Measurements from ENCODE around the gene CARS2.
"Not testable (repeated sequence)": the region's sequence is repeated elsewhere in the genome, so short reads cannot be mapped to it uniquely, and the experiment has no call there.

CARS2 gene

DNA sequence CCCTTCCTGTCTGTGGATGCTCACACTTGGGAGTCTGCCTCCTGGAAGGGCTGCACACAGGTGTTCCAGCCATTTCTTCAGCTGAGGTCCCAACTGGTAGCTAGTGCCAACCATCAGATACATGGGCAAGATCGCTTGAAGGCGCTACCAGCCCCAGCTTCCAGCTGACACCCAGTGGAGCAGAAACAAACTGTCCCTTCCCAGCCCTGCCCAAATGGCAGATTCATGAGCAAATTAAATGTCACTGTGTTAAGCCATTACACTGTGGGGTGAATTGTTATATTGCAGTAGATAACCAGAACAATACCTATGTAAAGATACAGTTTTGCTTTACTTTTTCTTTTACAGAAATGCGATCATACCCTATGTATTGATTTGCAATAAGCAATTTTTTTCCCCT, 25.2 kb upstream of the CARS2 start:
- in situ Hi-C loops (cut with MboI; ENCODE audit: low pct_unique_long_range_greater_than_20kb, low sequenced_read_pairs, unreplicated experiment) = no loop called here
- no peak for DNase-seq (ENCODE audit: low spot score)
- TF ChIP-seq CTCF (IDR thresholded peaks at IDR 0.05; ENCODE audit: extremely low read depth, insufficient read depth, missing control alignments) = no peak

GRCh38 chr13:110726726-110727125, 20.8 kb upstream of the CARS2 start:
- no peak for TF ChIP-seq CTCF (IDR thresholded peaks at IDR 0.05; ENCODE audit: extremely low read depth, insufficient read depth, missing control alignments)
- in situ Hi-C loops (cut with MboI; ENCODE audit: low pct_unique_long_range_greater_than_20kb, low sequenced_read_pairs, unreplicated experiment) = no loop called here
- DNase-seq (ENCODE audit: low spot score) = no peak

- in situ Hi-C loops (cut with MboI; ENCODE audit: low pct_unique_long_range_greater_than_20kb, low sequenced_read_pairs, unreplicated experiment) = not testable (repeated sequence)
Observed at GRCh38 chr13:110726153-110726552, 20.2 kb upstream of the CARS2 start.

DNA sequence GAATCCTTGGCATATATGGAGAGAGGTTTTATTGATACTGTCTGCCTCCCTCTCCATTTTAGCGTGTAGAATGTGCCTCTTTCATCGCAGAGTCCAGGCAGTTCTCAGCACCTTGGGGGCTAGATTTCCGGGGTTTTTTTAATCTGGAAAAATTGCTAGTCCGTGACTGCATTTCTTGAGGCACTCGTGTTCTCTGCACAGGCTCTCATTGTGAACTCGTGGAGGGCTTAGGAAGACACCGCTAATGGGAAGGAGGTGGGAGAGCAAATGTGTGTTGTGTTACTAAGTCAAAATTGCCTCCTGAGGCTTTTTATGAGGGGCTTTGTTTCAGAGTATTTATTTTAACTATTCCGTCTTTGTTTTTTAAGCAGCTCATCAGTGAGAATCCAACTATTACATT, 17.7 kb upstream of the CARS2 start:
- no peak for TF ChIP-seq CTCF (IDR thresholded peaks at IDR 0.05; ENCODE audit: extremely low read depth, insufficient read depth, missing control alignments)
- no peak for DNase-seq (ENCODE audit: low spot score)
- in situ Hi-C loops (cut with MboI; ENCODE audit: low pct_unique_long_range_greater_than_20kb, low sequenced_read_pairs, unreplicated experiment) = no loop called here

More at GRCh38 chr13:110726153-110726552, 20.2 kb upstream of the CARS2 start:
- not testable (repeated sequence) for DNase-seq (ENCODE audit: low spot score)

GRCh38 chr13:110722971-110723370, 17.1 kb upstream of the CARS2 start:
- TF ChIP-seq CTCF (IDR thresholded peaks at IDR 0.05; ENCODE audit: extremely low read depth, insufficient read depth, missing control alignments) = no peak
- in situ Hi-C loops (cut with MboI; ENCODE audit: low pct_unique_long_range_greater_than_20kb, low sequenced_read_pairs, unreplicated experiment) = no loop called here
- no peak for DNase-seq (ENCODE audit: low spot score)

GRCh38 chr13:110719036-110719710, 13.3 kb upstream of the CARS2 start:
- DNase-seq (ENCODE audit: low spot score) = no peak
- TF ChIP-seq CTCF (IDR thresholded peaks at IDR 0.05; ENCODE audit: extremely low read depth, insufficient read depth, missing control alignments) = no peak

DNA sequence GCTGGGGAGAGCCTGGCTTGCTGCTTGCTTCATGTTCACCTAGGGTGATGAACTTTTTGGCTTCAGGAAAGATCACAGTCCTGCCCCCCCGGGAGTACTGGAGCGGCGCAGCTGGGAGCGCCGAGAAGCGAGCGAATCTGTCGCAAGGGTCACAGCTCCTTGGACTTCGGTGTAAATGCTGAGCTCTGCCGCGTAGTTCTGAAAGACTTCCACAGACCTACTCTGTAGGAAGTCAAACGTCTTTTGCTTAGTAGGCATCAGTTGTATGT, 10.3 kb upstream of the CARS2 start:
- no peak for DNase-seq (ENCODE audit: low spot score)
- TF ChIP-seq CTCF (IDR thresholded peaks at IDR 0.05; ENCODE audit: extremely low read depth, insufficient read depth, missing control alignments) = no peak
- in situ Hi-C loops (cut with MboI; ENCODE audit: low pct_unique_long_range_greater_than_20kb, low sequenced_read_pairs, unreplicated experiment) = no loop called here

More at GRCh38 chr13:110719036-110719710, 13.3 kb upstream of the CARS2 start:
- in situ Hi-C loops (cut with MboI; ENCODE audit: low pct_unique_long_range_greater_than_20kb, low sequenced_read_pairs, unreplicated experiment) = no loop called here
